ENCODE measurements around the gene MPST. TPM values are rescaled to one million over a fixed set of nuclear protein-coding genes. Genes with fewer than 3 reads are reported as not detected.

The MPST gene
- total and polyA plus RNA-seq, 3 donors from 2014 or later: 64.1 to 114 (median 99.6) TPM

GRCh38 chr22:37039466-37039865, 19.9 kb downstream of the MPST start:
- no peaks in the 10 kb centered on the region for H3K27me3 ChIP-seq
- no peak overlapping the region for H3K27ac ChIP-seq
- no peaks in the 10 kb centered on the region for H3K9me3 ChIP-seq
- no peak overlapping the region for H3K4me3 ChIP-seq
- H3K36me3 ChIP-seq (ENCODE audit: low read depth, missing control alignments): no peaks in the 10 kb centered on the region
- no peaks in the 10 kb centered on the region for H3K4me1 ChIP-seq
- DNase-seq: no peak
- TF ChIP-seq CTCF (IDR thresholded peaks at IDR 0.05) (no peak), POLR2A (IDR thresholded peaks at IDR 0.05) (no peak)
- intact Hi-C loops (cut with DNase I; ENCODE audit: low total_unique reads): no loop called here
- WGBS, 2 donors: 75 to 79% methylated on average over 2 of the region's 2 CpGs

- Histone ChIP-seq H3K36me3 (ENCODE audit: low read depth, missing control alignments) (no peaks in the 10 kb centered on the region), H3K4me3 (no peak overlapping the region), H3K4me1 (no peaks in the 10 kb centered on the region), H3K27ac (no peak overlapping the region), H3K9me3 (no peaks in the 10 kb centered on the region), H3K27me3 (no peaks in the 10 kb centered on the region)
- WGBS, 2 donors: 78 to 80% methylated on average over 7 of the region's 7 CpGs
- intact Hi-C loops (cut with DNase I; ENCODE audit: low total_unique reads): no loop called here
- DNase-seq: no peak
- TF ChIP-seq POLR2A (IDR thresholded peaks at IDR 0.05) (no peak), CTCF (IDR thresholded peaks at IDR 0.05) (no peak)
Measured at GRCh38 chr22:37043209-37043827, 23.8 kb downstream of the MPST start.

- no peaks in the 10 kb centered on the region for H3K4me1 ChIP-seq
- H3K9me3 ChIP-seq: no peaks in the 10 kb centered on the region
- H3K27ac ChIP-seq: no peak overlapping the region
- DNase-seq: peak; percentile 78
- H3K36me3 ChIP-seq (ENCODE audit: low read depth, missing control alignments): no peaks in the 10 kb centered on the region
- no peaks in the 10 kb centered on the region for H3K27me3 ChIP-seq
- 48 to 65% methylated on average over 9 to 17 of the region's 17 CpGs for WGBS, 2 donors
- intact Hi-C loops (cut with DNase I; ENCODE audit: low total_unique reads): no loop called here
- TF ChIP-seq CTCF (IDR thresholded peaks at IDR 0.05): peak; percentile 24 to 50 (median 36)
- TF ChIP-seq POLR2A (IDR thresholded peaks at IDR 0.05): no peak
- H3K4me3 ChIP-seq: no peak overlapping the region
Measured at GRCh38 chr22:37043828-37044538, 24.4 kb downstream of the MPST start.

- TF ChIP-seq CTCF (IDR thresholded peaks at IDR 0.05): no peak
- TF ChIP-seq POLR2A (IDR thresholded peaks at IDR 0.05): no peak
- WGBS, 2 donors: 88 to 89% methylated on average over 9 of the region's 9 CpGs
- no peaks in the 10 kb centered on the region for H3K4me1 ChIP-seq
- DNase-seq: no peak
- intact Hi-C loops (cut with DNase I; ENCODE audit: low total_unique reads): no loop called here
- H3K9me3 ChIP-seq: no peaks in the 10 kb centered on the region
- H3K27me3 ChIP-seq: no peaks in the 10 kb centered on the region
- H3K36me3 ChIP-seq (ENCODE audit: low read depth, missing control alignments): no peaks in the 10 kb centered on the region
- no peak overlapping the region for H3K27ac ChIP-seq
- no peak overlapping the region for H3K4me3 ChIP-seq
Measured at GRCh38 chr22:37044634-37045625, 25.4 kb downstream of the MPST start.
